Measurements from ENCODE around the gene CNKSR3.

DNA sequence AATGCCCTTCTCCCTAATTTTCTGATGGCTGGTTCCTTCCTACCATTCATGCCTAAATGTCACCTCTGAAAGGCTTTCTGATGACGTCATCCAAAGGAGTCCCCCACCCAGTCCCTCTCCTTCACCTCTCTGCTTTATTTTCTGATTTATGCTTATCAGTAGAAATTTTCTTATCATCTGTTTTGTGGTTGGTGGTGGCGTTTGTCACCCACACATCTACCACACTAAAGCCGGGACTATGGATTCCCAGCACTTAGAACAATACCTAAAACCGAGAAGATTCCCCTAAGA is 9.0 kb downstream of the CNKSR3 start:
- TF ChIP-seq, protein P1, sequence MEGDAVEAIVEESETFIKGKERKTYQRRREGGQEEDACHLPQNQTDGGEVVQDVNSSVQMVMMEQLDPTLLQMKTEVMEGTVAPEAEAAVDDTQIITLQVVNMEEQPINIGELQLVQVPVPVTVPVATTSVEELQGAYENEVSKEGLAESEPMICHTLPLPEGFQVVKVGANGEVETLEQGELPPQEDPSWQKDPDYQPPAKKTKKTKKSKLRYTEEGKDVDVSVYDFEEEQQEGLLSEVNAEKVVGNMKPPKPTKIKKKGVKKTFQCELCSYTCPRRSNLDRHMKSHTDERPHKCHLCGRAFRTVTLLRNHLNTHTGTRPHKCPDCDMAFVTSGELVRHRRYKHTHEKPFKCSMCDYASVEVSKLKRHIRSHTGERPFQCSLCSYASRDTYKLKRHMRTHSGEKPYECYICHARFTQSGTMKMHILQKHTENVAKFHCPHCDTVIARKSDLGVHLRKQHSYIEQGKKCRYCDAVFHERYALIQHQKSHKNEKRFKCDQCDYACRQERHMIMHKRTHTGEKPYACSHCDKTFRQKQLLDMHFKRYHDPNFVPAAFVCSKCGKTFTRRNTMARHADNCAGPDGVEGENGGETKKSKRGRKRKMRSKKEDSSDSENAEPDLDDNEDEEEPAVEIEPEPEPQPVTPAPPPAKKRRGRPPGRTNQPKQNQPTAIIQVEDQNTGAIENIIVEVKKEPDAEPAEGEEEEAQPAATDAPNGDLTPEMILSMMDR (IDR thresholded peaks at IDR 0.05): no peak
- TF ChIP-seq POLR2A (IDR thresholded peaks at IDR 0.05): no peak

Measured in uterus (tissue), 2 donors.